ENCODE results near the gene ACTL6B.

The ACTL6B gene

DNA sequence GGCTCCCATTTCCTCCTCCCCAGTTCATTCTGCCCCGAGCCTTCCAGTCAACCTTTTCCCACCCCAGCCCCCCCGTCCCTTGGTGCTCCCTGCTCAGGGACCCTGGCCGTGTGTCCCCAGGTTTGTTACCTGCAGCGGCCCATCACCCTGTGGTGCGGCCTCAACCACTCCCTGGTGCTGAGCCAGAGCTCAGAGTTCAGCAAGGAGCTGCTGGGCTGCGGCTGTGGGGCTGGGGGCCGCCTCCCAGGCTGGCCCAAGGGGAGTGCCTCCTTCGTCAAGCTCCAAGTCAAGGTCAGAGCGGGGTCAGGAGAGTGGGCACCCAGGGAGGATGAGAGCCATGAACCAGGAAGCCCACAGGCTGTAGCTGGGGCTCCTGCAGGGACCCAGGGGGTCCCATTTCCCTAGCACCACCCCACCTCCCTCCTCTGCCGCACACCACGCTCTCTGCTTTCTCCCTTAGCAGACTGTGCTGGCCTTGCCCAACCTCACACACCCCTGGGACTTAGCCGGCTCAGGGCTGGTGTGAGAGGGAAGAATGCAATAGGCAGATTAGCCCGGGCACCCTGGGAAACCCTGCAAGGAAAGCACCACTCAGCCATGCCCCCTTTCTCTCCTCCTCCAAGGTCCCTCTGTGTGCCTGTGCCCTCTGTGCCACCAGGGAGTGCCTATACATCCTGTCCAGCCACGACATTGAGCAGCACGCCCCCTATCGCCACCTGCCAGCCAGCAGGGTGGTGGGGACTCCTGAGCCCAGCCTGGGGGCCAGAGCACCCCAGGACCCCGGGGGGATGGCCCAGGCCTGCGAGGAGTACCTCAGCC, 56.1 kb downstream of the ACTL6B start:
- DNase-seq = no peak

DNA sequence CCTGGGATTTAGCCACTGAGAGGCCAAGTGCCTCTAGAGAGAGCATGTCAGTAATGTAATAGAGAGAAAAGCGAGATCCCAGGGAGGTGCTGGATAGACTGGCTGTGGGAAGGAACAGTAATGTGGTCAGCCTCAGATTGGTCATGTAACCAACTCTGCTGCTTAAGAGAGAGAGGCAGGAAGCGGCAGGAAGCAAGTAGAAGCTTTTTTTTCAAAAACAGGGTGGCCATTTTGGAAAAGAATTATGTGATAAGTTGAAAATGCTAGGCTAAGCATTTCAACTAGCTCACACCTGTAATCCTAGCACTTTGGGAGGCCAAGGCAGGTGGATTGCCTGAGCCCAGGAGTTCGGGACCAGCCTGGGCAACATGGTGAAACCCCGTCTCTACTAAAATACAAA, 57.8 kb downstream of the ACTL6B start:
- no peak for DNase-seq

DNA sequence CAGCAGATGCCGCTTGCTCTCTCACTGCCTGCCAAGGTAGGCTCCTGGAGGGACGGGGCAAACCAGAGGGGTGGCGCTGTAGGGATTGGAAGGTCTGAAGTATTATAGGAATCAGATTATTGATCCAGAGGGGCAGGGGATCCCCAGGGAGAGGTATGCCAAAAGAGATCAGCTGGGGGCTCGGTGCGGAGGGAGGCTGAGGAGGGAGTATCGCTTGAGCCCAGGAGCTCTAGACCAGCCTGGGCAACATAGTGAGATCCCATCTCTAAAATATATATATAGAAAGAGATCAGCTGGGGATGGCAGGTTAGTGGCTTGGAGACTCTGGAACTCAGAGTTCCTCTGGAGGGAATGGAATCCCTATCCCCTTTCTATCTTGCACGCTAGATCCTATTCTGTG, 61.1 kb downstream of the ACTL6B start:
- DNase-seq = no peak

All from fibroblast of skin of back (primary cell).